Activated naive CD4-positive, alpha-beta T cell treated with anti-CD3 and anti-CD28 coated beads for 36 hours (primary cell): ENCODE measurements around the gene DYNC1I1. TPM values are rescaled to one million over a fixed set of nuclear protein-coding genes. Genes with fewer than 3 reads are reported as not detected.
"Not testable (repeated sequence)": the region's sequence is repeated elsewhere in the genome, so short reads cannot be mapped to it uniquely, and the experiment has no call there.

Experiments
- CTCF ChIA-PET: fragments of 350-600 bp; sonication (Branson Sonifier 250); formaldehyde crosslinking; loops from one replicate; lab custom pipeline; 2021; ENCODE audit warnings: antibody characterized with exemption; lab: Charles Lee
- DNase-seq: peaks from one replicate; pipeline ENCODE4 v3.0.0-alpha.2; 2020
- H3K27ac Mint-ChIP-seq: one replicate; pipeline ENCODE4 v1.8.0; 2021; ENCODE audit warnings: mild to moderate bottlenecking, mixed read lengths
- H3K27me3 Mint-ChIP-seq: one replicate; pipeline ENCODE4 v1.8.0; 2021; ENCODE audit warnings: low read depth, mixed read lengths
- H3K36me3 Mint-ChIP-seq: one replicate; pipeline ENCODE4 v1.8.0; 2021; ENCODE audit warnings: low read depth, mixed read lengths
- H3K4me1 Mint-ChIP-seq: one replicate; pipeline ENCODE4 v1.8.0; 2021; ENCODE audit warnings: low read depth, mixed read lengths
- H3K4me3 Mint-ChIP-seq: one replicate; pipeline ENCODE4 v1.8.0; 2021; ENCODE audit warnings: mild to moderate bottlenecking, moderate library complexity, mixed read lengths
- H3K9me3 Mint-ChIP-seq: one replicate; pipeline ENCODE4 v1.8.0; 2021; ENCODE audit warnings: mixed read lengths
- intact Hi-C: fragments of 100-400 bp; cut with micrococcal nuclease; formaldehyde crosslinking; loops from one replicate; pipeline ENCODE4 v1.15.1; 2023
- total RNA-seq, 2 experiments: library from RNA; stranded (reverse); gene quantifications; one replicate each; pipeline ENCODE4 v1.2.3, GENCODE V29; 2021

DYNC1I1 gene
- total RNA-seq, 2 experiments from 2014 or later: not detected

- no peak for DNase-seq
- CTCF ChIA-PET: no interaction called here
- H3K27me3 Mint-ChIP-seq: peaks cover 12% of the 10 kb centered on the region
- H3K4me1 Mint-ChIP-seq: no peaks in the 10 kb centered on the region
- H3K4me3 Mint-ChIP-seq: no peak overlapping the region
- H3K27ac Mint-ChIP-seq: no peak overlapping the region
- no peaks in the 10 kb centered on the region for H3K36me3 Mint-ChIP-seq
- no peaks in the 10 kb centered on the region for H3K9me3 Mint-ChIP-seq
- intact Hi-C loops: no loop called here
Measured at GRCh38 chr7:95925236-95925635, 152.9 kb downstream of the DYNC1I1 start.

- no peaks in the 10 kb centered on the region for H3K9me3 Mint-ChIP-seq
- H3K4me3 Mint-ChIP-seq: no peak overlapping the region
- DNase-seq: no peak
- H3K27ac Mint-ChIP-seq: no peak overlapping the region
- no peaks in the 10 kb centered on the region for H3K36me3 Mint-ChIP-seq
- H3K27me3 Mint-ChIP-seq: peaks cover 12% of the 10 kb centered on the region
- intact Hi-C loops: no loop called here
- H3K4me1 Mint-ChIP-seq: no peaks in the 10 kb centered on the region
- CTCF ChIA-PET: no interaction called here
Measured at GRCh38 chr7:95925971-95926370, 153.6 kb downstream of the DYNC1I1 start.

- no peak overlapping the region for H3K4me3 Mint-ChIP-seq
- no peaks in the 10 kb centered on the region for H3K4me1 Mint-ChIP-seq
- H3K9me3 Mint-ChIP-seq: no peaks in the 10 kb centered on the region
- CTCF ChIA-PET: interaction anchor here (1.0 to 1.1 kb wide), 2 partner anchors 10 to 12 kb away, joined by 3 to 4 read pairs; no protein-coding TSS in a partner anchor
- no peaks in the 10 kb centered on the region for H3K36me3 Mint-ChIP-seq
- intact Hi-C loops: no loop called here
- no peak for DNase-seq
- peaks cover 15% of the 10 kb centered on the region for H3K27me3 Mint-ChIP-seq
- H3K27ac Mint-ChIP-seq: no peak overlapping the region
Measured at GRCh38 chr7:95927756-95928155, 155.4 kb downstream of the DYNC1I1 start.

- CTCF ChIA-PET: interaction anchor here (1.2 kb wide), 1 partner anchor 10 kb away, joined by 4 read pairs; no protein-coding TSS in a partner anchor
- Mint-ChIP-seq H3K9me3 (no peaks in the 10 kb centered on the region), H3K27me3 (peaks cover 9% of the 10 kb centered on the region), H3K4me1 (no peaks in the 10 kb centered on the region), H3K36me3 (no peaks in the 10 kb centered on the region), H3K4me3 (no peak overlapping the region), H3K27ac (no peak overlapping the region)
- intact Hi-C loops: no loop called here
- no peak for DNase-seq
Measured at GRCh38 chr7:95929710-95930280, 157.4 kb downstream of the DYNC1I1 start.

GRCh38 chr7:95931460-95932232, 159.3 kb downstream of the DYNC1I1 start:
- Mint-ChIP-seq H3K4me1 (no peaks in the 10 kb centered on the region), H3K36me3 (no peaks in the 10 kb centered on the region), H3K9me3 (no peaks in the 10 kb centered on the region), H3K27me3 (peaks cover 9% of the 10 kb centered on the region), H3K27ac (no peak overlapping the region), H3K4me3 (no peak overlapping the region)
- DNase-seq: no peak
- intact Hi-C loops: no loop called here
- CTCF ChIA-PET: no interaction called here

GRCh38 chr7:95933618-95934017, 161.3 kb downstream of the DYNC1I1 start:
- Mint-ChIP-seq H3K27me3 (peaks cover 5% of the 10 kb centered on the region), H3K27ac (no peak overlapping the region), H3K4me3 (no peak overlapping the region), H3K4me1 (no peaks in the 10 kb centered on the region), H3K36me3 (no peaks in the 10 kb centered on the region), H3K9me3 (no peaks in the 10 kb centered on the region)
- intact Hi-C loops: no loop called here
- no peak for DNase-seq
- CTCF ChIA-PET: interaction anchor here (0.6 to 0.7 kb wide), 2 partner anchors 18 to 243 kb away, joined by 3 to 4 read pairs; no protein-coding TSS in a partner anchor

GRCh38 chr7:95944867-95945266, 172.5 kb downstream of the DYNC1I1 start:
- intact Hi-C loops, DNase-seq: not testable (repeated sequence)

GRCh38 chr7:95950698-95951097, 178.3 kb downstream of the DYNC1I1 start:
- no peak overlapping the region for H3K27ac Mint-ChIP-seq
- peaks cover 8% of the 10 kb centered on the region for H3K27me3 Mint-ChIP-seq
- no peak for DNase-seq
- intact Hi-C loops: no loop called here
- CTCF ChIA-PET: no interaction called here
- H3K36me3 Mint-ChIP-seq: no peaks in the 10 kb centered on the region
- H3K9me3 Mint-ChIP-seq: no peaks in the 10 kb centered on the region
- H3K4me1 Mint-ChIP-seq: no peaks in the 10 kb centered on the region
- no peak overlapping the region for H3K4me3 Mint-ChIP-seq

More at GRCh38 chr7:95944867-95945266, 172.5 kb downstream of the DYNC1I1 start:
- H3K9me3 Mint-ChIP-seq, CTCF ChIA-PET, H3K4me1 Mint-ChIP-seq, H3K36me3 Mint-ChIP-seq, H3K27me3 Mint-ChIP-seq, H3K4me3 Mint-ChIP-seq, H3K27ac Mint-ChIP-seq: not testable (repeated sequence)

- no peak for DNase-seq
- Mint-ChIP-seq H3K4me1 (no peaks in the 10 kb centered on the region), H3K4me3 (no peak overlapping the region), H3K9me3 (no peaks in the 10 kb centered on the region), H3K27me3 (peaks cover 8% of the 10 kb centered on the region), H3K27ac (no peak overlapping the region), H3K36me3 (no peaks in the 10 kb centered on the region)
- intact Hi-C loops: no loop called here
- CTCF ChIA-PET: no interaction called here
Measured at GRCh38 chr7:95951531-95951930, 179.2 kb downstream of the DYNC1I1 start.

- H3K36me3 Mint-ChIP-seq: no peaks in the 10 kb centered on the region
- H3K4me3 Mint-ChIP-seq: no peak overlapping the region
- CTCF ChIA-PET: no interaction called here
- no peaks in the 10 kb centered on the region for H3K4me1 Mint-ChIP-seq
- DNase-seq: no peak
- H3K27me3 Mint-ChIP-seq: peaks cover 11% of the 10 kb centered on the region
- H3K27ac Mint-ChIP-seq: no peak overlapping the region
- intact Hi-C loops: no loop called here
- H3K9me3 Mint-ChIP-seq: no peaks in the 10 kb centered on the region
Measured at GRCh38 chr7:95951997-95952795, 179.8 kb downstream of the DYNC1I1 start.

GRCh38 chr7:95952851-95953250, 180.5 kb downstream of the DYNC1I1 start:
- Mint-ChIP-seq H3K36me3 (no peaks in the 10 kb centered on the region), H3K9me3 (no peaks in the 10 kb centered on the region), H3K4me3 (no peak overlapping the region), H3K27ac (no peak overlapping the region), H3K27me3 (peaks cover 11% of the 10 kb centered on the region), H3K4me1 (no peaks in the 10 kb centered on the region)
- no peak for DNase-seq
- CTCF ChIA-PET: no interaction called here
- intact Hi-C loops: no loop called here

- intact Hi-C loops: no loop called here
- Mint-ChIP-seq H3K4me3 (no peak overlapping the region), H3K36me3 (no peaks in the 10 kb centered on the region), H3K4me1 (no peaks in the 10 kb centered on the region), H3K27me3 (peaks cover 15% of the 10 kb centered on the region), H3K27ac (no peak overlapping the region), H3K9me3 (no peaks in the 10 kb centered on the region)
- DNase-seq: no peak
- CTCF ChIA-PET: no interaction called here
Measured at GRCh38 chr7:95955748-95956147, 183.4 kb downstream of the DYNC1I1 start.
